OCI-LY7 (cell line): ENCODE measurements around the gene MS4A14. TPM values are rescaled to one million over a fixed set of nuclear protein-coding genes. Genes with fewer than 3 reads are reported as not detected.
A peak's percentile ranks its signal among the peaks of the same experiment; 100 is the strongest.

ENCODE experiments used
- BruUV-seq: library from RNA; stranded (reverse); fragments of 400-500 nt; replicated peaks from 2 replicates; lab custom pipeline; 2021; lab: Mats Ljungman, UMichigan
- CTCF ChIA-PET: fragments of 300-600 bp; sonication (Branson Sonifier 250); formaldehyde crosslinking; loops from one replicate; lab custom pipeline; 2022; ENCODE audit warnings: antibody characterized with exemption; ENCODE audit not compliant: unreplicated experiment; lab: Charles Lee
- POLR2A ChIA-PET: fragments of 300-600 bp; sonication (Branson Sonifier 250); formaldehyde crosslinking; loops from one replicate; lab custom pipeline; 2022; ENCODE audit warnings: antibody characterized with exemption; lab: Charles Lee
- DNase-seq: peaks from one replicate; pipeline ENCODE4 v3.0.0-alpha.2; 2015; ENCODE audit warnings: low spot score
- H2AFZ ChIP-seq: fragments of 200-600 bp; sonication (generic), shearing (Covaris generic); 2 replicates; pipeline ENCODE4 v1.6.1; 2014; ENCODE audit warnings: mild to moderate bottlenecking, antibody characterized with exemption, low read length, moderate library complexity
- H3K27ac ChIP-seq: fragments of 200-600 bp; sonication (generic); 2 replicates; pipeline ENCODE4 v1.5.1; 2014; ENCODE audit warnings: mixed run types, low read depth, mild to moderate bottlenecking, moderate library complexity, low read length, inconsistent platforms; ENCODE audit not compliant: poor library complexity, severe bottlenecking
- H3K36me3 ChIP-seq: fragments of 200-600 bp; sonication (generic); 2 replicates; pipeline ENCODE4 v1.6.1; 2014; ENCODE audit warnings: mild to moderate bottlenecking, antibody characterized with exemption, low read length, moderate library complexity, mixed read lengths; ENCODE audit not compliant: insufficient read depth
- H3K4me1 ChIP-seq: fragments of 200-600 bp; sonication (generic); 2 replicates; pipeline ENCODE4 v1.5.1; 2014; ENCODE audit warnings: mild to moderate bottlenecking, low read length; ENCODE audit not compliant: insufficient read depth, poor library complexity, severe bottlenecking
- H3K4me2 ChIP-seq: fragments of 200-600 bp; sonication (generic); 2 replicates; pipeline ENCODE4 v1.6.1; 2014; ENCODE audit warnings: mild to moderate bottlenecking, low read length
- H3K4me3 ChIP-seq: fragments of 200-600 bp; sonication (generic); 2 replicates; pipeline ENCODE4 v1.5.1; 2014; ENCODE audit warnings: mild to moderate bottlenecking, low read depth, low read length; ENCODE audit not compliant: poor library complexity, severe bottlenecking
- H3K79me2 ChIP-seq: fragments of 200-600 bp; sonication (generic); 2 replicates; pipeline ENCODE4 v1.6.1; 2016; ENCODE audit warnings: low read depth, mild to moderate bottlenecking, low read length, moderate library complexity, mixed read lengths; ENCODE audit not compliant: insufficient read depth
- H3K9me2 ChIP-seq: fragments of 200-600 bp; sonication (generic); 2 replicates; pipeline ENCODE4 v1.6.1; 2016; ENCODE audit warnings: mild to moderate bottlenecking, low read length, mixed read lengths; ENCODE audit not compliant: insufficient read depth
- H3K9me3 ChIP-seq: fragments of 200-600 bp; sonication (generic); 2 replicates; pipeline ENCODE4 v1.6.1; 2014; ENCODE audit warnings: mild to moderate bottlenecking, mixed run types, low read length, mixed read lengths
- H4K20me1 ChIP-seq: fragments of 200-600 bp; sonication (generic); 2 replicates; pipeline ENCODE4 v1.6.1; 2014; ENCODE audit warnings: mild to moderate bottlenecking, antibody characterized with exemption, low read length, moderate library complexity, mixed read lengths; ENCODE audit not compliant: insufficient read depth
- EZH2phosphoT487 ChIP-seq: fragments of 200-600 bp; sonication (generic); IDR thresholded peaks from 2 replicates; pipeline ENCODE4 v1.6.1; 2018; ENCODE audit warnings: low read depth, borderline replicate concordance, mild to moderate bottlenecking, mixed run types, antibody characterized with exemption, low read length, moderate library complexity, mixed read lengths
- intact Hi-C: fragments of 100-400 bp; cut with micrococcal nuclease; formaldehyde crosslinking; loops from one replicate; pipeline ENCODE4 v1.10.0; 2022; ENCODE audit not compliant: unreplicated experiment
- total RNA-seq, 2 experiments: library from RNA; depleted of rRNA in 1 of 2; stranded (reverse); fragments of >200 nt in 1 of 2; shearing (Covaris generic) in 1 of 2; gene quantifications; 2 replicates each; pipeline ENCODE4 v1.2.3, GENCODE V29; 2014 to 2022
- TF ChIP-seq, protein P1 (sequence below): fragments of 200-600 bp; sonication (generic); conservative IDR thresholded peaks from 2 replicates; pipeline ENCODE4 v1.5.1; 2014; ENCODE audit warnings: mild to moderate bottlenecking, antibody characterized with exemption, low read length, moderate library complexity, mixed read lengths

The MS4A14 gene
- total RNA-seq, 2 experiments from 2014 or later: not detected

DNA sequence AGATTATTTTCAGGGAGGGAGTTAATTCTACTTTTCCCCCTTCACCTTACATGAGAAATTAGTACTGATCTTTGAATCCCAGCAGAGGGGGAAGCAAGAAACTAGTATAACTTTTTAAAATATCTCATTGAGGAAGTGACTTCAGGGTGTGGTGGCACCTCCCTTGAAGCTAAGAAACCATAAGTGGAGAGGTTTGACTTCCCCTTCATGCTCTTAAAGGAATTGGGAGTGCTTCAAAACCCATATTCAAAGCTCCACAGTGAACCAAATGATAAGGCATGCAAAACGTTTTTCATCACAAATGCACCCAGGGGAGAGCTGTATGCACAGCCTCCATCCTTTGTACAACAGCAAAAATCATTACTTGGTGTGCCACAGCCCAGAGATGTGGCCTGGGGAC is 540 bp downstream of the MS4A14 start:
- no peak overlapping the region for H3K4me3 ChIP-seq
- no peaks in the 10 kb centered on the region for H3K36me3 ChIP-seq
- intact Hi-C loops: no loop called here
- H3K9me3 ChIP-seq: peaks cover 8% of the 10 kb centered on the region
- DNase-seq: peak; percentile 53
- H3K27ac ChIP-seq: no peak overlapping the region
- ChIA-PET CTCF (no interaction called here), POLR2A (interaction anchor here (0.6 to 1.4 kb wide), 3 partner anchors 45 to 115 kb away, joined by 3 to 5 read pairs (median 3); no protein-coding TSS in a partner anchor)
- no peaks in the 10 kb centered on the region for H3K79me2 ChIP-seq
- H3K9me2 ChIP-seq: no peaks in the 10 kb centered on the region
- peak overlapping the region; percentile 91 for H2AFZ ChIP-seq
- peaks cover 16% of the 10 kb centered on the region for H3K4me1 ChIP-seq
- peak overlapping the region; percentile 47 for H3K4me2 ChIP-seq
- no TSS peak for BruUV-seq
- no peaks in the 10 kb centered on the region for H4K20me1 ChIP-seq
- TF ChIP-seq, protein P1, sequence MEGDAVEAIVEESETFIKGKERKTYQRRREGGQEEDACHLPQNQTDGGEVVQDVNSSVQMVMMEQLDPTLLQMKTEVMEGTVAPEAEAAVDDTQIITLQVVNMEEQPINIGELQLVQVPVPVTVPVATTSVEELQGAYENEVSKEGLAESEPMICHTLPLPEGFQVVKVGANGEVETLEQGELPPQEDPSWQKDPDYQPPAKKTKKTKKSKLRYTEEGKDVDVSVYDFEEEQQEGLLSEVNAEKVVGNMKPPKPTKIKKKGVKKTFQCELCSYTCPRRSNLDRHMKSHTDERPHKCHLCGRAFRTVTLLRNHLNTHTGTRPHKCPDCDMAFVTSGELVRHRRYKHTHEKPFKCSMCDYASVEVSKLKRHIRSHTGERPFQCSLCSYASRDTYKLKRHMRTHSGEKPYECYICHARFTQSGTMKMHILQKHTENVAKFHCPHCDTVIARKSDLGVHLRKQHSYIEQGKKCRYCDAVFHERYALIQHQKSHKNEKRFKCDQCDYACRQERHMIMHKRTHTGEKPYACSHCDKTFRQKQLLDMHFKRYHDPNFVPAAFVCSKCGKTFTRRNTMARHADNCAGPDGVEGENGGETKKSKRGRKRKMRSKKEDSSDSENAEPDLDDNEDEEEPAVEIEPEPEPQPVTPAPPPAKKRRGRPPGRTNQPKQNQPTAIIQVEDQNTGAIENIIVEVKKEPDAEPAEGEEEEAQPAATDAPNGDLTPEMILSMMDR: no peak
- no peak for TF ChIP-seq EZH2phosphoT487

DNA sequence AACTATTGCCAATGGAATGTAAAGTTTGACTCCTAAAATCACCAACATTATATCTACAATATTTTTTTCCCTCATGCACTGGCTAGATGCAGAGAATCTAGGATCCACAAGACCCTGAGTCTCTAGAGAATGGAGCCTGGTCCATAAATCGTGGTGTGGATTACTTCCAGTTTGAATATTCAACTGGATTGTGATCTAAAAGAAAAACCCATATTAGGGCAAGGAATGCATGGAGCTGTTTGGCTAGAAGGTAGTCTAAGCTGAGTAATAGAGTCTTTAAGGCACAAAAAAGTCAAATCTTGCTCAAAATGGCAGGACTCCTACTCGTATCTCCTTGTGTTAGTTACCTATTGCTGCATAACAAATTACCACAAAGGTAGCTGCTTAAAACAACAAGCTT is 23.8 kb downstream of the MS4A14 start:
- no peak overlapping the region for H3K4me3 ChIP-seq
- no peaks in the 10 kb centered on the region for H3K4me1 ChIP-seq
- no peak overlapping the region for H2AFZ ChIP-seq
- no peak overlapping the region for H3K4me2 ChIP-seq
- ChIA-PET POLR2A (interaction anchor here (0.7 kb wide), 1 partner anchor 42 kb away, joined by 4 read pairs; no protein-coding TSS in a partner anchor), CTCF (no interaction called here)
- H3K79me2 ChIP-seq: no peaks in the 10 kb centered on the region
- no TSS peak for BruUV-seq
- no peaks in the 10 kb centered on the region for H4K20me1 ChIP-seq
- peaks cover 12% of the 10 kb centered on the region for H3K9me3 ChIP-seq
- H3K9me2 ChIP-seq: no peaks in the 10 kb centered on the region
- H3K36me3 ChIP-seq: no peaks in the 10 kb centered on the region
- intact Hi-C loops: no loop called here
- no peak overlapping the region for H3K27ac ChIP-seq
- DNase-seq: no peak
- TF ChIP-seq, protein P1: no peak
- no peak for TF ChIP-seq EZH2phosphoT487

DNA sequence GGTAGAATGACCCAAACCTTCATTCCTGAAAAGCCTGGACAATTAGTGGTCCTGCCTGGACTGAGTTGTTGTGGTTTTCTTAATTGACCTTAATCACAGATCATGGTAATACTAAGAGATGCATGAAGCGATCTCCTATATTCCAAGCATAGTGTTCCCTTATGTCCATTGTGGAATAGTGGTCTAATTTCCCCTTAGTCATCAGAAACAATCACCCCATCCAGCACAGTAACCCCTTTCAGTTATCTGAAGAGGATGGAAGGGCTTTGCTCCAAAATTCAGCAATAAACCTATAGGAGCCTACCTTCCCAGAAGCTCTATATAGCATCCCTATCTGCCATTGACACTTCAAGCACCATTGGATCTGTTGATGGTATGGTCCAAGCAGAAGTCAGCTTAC is 26.4 kb downstream of the MS4A14 start:
- intact Hi-C loops: no loop called here
- DNase-seq: no peak
- Histone ChIP-seq H3K4me1 (no peaks in the 10 kb centered on the region), H3K79me2 (no peaks in the 10 kb centered on the region), H3K4me3 (no peak overlapping the region), H3K9me2 (no peaks in the 10 kb centered on the region), H4K20me1 (no peaks in the 10 kb centered on the region), H2AFZ (no peak overlapping the region), H3K27ac (no peak overlapping the region), H3K4me2 (no peak overlapping the region), H3K36me3 (no peaks in the 10 kb centered on the region), H3K9me3 (peaks cover 12% of the 10 kb centered on the region)
- CTCF ChIA-PET: no interaction called here
- POLR2A ChIA-PET: no interaction called here
- BruUV-seq: no TSS peak
- no peak for TF ChIP-seq EZH2phosphoT487
- TF ChIP-seq, protein P1: no peak
